Esophagus muscularis mucosa (tissue), 3 donors: Measurements from ENCODE around the gene C3orf80.

ENCODE experiments used
- POLR2A ChIP-seq: fragments of 450-650 bp; IDR thresholded peaks from one replicate; pipeline ENCODE4 v1.6.1; 2017; ENCODE audit warnings: antibody characterized with exemption, moderate library complexity, mild to moderate bottlenecking, low read depth
- POLR2AphosphoS5 ChIP-seq, 2 donors: sonication (generic); formaldehyde crosslinking; IDR thresholded peaks; one replicate each; pipeline ENCODE4 v1.6.1; 2017; ENCODE audit warnings: antibody characterized with exemption in 2 of 2
- TF ChIP-seq, protein P1 (sequence below), 3 experiments: fragments of 200-600 bp in 2 of 3; fragments of 450-650 bp in 1 of 3; sonication (generic) in 2 of 3; IDR thresholded peaks; one replicate each; pipeline ENCODE4 v1.5.1; 2017 to 2019; ENCODE audit warnings: antibody characterized with exemption in 3 of 3, mild to moderate bottlenecking in 2 of 3, moderate library complexity in 1 of 3

GRCh38 chr3:160200353-160200752, 24.9 kb upstream of the C3orf80 start:
- TF ChIP-seq, protein P1, sequence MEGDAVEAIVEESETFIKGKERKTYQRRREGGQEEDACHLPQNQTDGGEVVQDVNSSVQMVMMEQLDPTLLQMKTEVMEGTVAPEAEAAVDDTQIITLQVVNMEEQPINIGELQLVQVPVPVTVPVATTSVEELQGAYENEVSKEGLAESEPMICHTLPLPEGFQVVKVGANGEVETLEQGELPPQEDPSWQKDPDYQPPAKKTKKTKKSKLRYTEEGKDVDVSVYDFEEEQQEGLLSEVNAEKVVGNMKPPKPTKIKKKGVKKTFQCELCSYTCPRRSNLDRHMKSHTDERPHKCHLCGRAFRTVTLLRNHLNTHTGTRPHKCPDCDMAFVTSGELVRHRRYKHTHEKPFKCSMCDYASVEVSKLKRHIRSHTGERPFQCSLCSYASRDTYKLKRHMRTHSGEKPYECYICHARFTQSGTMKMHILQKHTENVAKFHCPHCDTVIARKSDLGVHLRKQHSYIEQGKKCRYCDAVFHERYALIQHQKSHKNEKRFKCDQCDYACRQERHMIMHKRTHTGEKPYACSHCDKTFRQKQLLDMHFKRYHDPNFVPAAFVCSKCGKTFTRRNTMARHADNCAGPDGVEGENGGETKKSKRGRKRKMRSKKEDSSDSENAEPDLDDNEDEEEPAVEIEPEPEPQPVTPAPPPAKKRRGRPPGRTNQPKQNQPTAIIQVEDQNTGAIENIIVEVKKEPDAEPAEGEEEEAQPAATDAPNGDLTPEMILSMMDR (IDR thresholded peaks at IDR 0.05), result no peak
- TF ChIP-seq POLR2AphosphoS5 (IDR thresholded peaks at IDR 0.05) (no peak), POLR2A (no peak)
